Stimulated activated CD4-positive, alpha-beta T cell treated with anti-CD3 and anti-CD28 coated beads, TNF-alpha, amount 100 ng/mL, for 48 hours (primary cell): ENCODE data around the gene GH1.

Experiments used
- DNase-seq, 3 donors: peaks; one replicate each; pipeline ENCODE4 v3.0.0-alpha.2; 2020; ENCODE audit warnings: low read depth in 3 of 3

Gene GH1

GRCh38 chr17:63944736-63945499 is 26.3 kb upstream of the GH1 start:
- DNase-seq, result no peak

GRCh38 chr17:63943745-63944144 is 25.1 kb upstream of the GH1 start:
- DNase-seq, result no peak

GRCh38 chr17:63942309-63942985 is 23.8 kb upstream of the GH1 start:
- no peak for DNase-seq

GRCh38 chr17:63941751-63942150 is 23.1 kb upstream of the GH1 start:
- no peak for DNase-seq

GRCh38 chr17:63941162-63941561 is 22.5 kb upstream of the GH1 start:
- no peak for DNase-seq

GRCh38 chr17:63940584-63940983 is 21.9 kb upstream of the GH1 start:
- no peak for DNase-seq

- no peak for DNase-seq
These were observed 21.2 kb upstream of the GH1 start for GRCh38 chr17:63939884-63940283.

- DNase-seq, result no peak
These were observed 20.8 kb upstream of the GH1 start for GRCh38 chr17:63939401-63939800.

GRCh38 chr17:63937920-63938319 is 19.3 kb upstream of the GH1 start:
- no peak for DNase-seq

- no peak for DNase-seq
These were observed 18.7 kb upstream of the GH1 start for GRCh38 chr17:63937319-63937718.

GRCh38 chr17:63934183-63935112 is 15.8 kb upstream of the GH1 start:
- no peak for DNase-seq

GRCh38 chr17:63933598-63933997 is 15.0 kb upstream of the GH1 start:
- DNase-seq, result no peak

- no peak for DNase-seq
These were observed 14.1 kb upstream of the GH1 start for GRCh38 chr17:63932721-63933120.

GRCh38 chr17:63931981-63932561 is 13.4 kb upstream of the GH1 start, which contains the start of gene CD79B:
Gene CD79B (minus strand): TSS chr17:63932331. CDS start chr17:63932261, 70 bp downstream.
- DNase-seq, result peak in 2 of 3 donors; percentile 10 to 30

GRCh38 chr17:63930951-63931575 is 12.4 kb upstream of the GH1 start:
- peak in 2 of 3 donors; percentile 24 to 50 for DNase-seq

- no peak for DNase-seq
These were observed 11.5 kb upstream of the GH1 start for GRCh38 chr17:63929860-63930766.

GRCh38 chr17:63928966-63929695 is 10.5 kb upstream of the GH1 start:
- no peak for DNase-seq

GRCh38 chr17:63928172-63928666 is 9.6 kb upstream of the GH1 start:
- no peak for DNase-seq

- DNase-seq, result no peak
These were observed 9.0 kb upstream of the GH1 start for GRCh38 chr17:63927464-63928171.
